Measurements from ENCODE around the gene SH3BP2. TPM values are rescaled to one million over a fixed set of nuclear protein-coding genes. Genes with fewer than 3 reads are reported as not detected.

Gene SH3BP2
- polyA plus RNA-seq, 1 donor (not counting 4 experiments of a cell fraction or from before 2014, with no cell fraction given): 11.2 TPM

GRCh38 chr4:2808001-2808400, 15.1 kb downstream of the SH3BP2 start:
- H3K9me1 ChIP-seq (ENCODE audit: control insufficient read depth, extremely low read depth, insufficient read depth, low read length): no peaks in the 10 kb centered on the region
- no peaks in the 10 kb centered on the region for H4K20me1 ChIP-seq (ENCODE audit: control insufficient read depth, extremely low read depth, insufficient read depth, low read length)
- TF ChIP-seq EZH2 (IDR thresholded peaks at IDR 0.05; ENCODE audit: low read length) (no peak), CTCF (optimal IDR thresholded peaks at IDR 0.05 in 1 of 3, IDR thresholded peaks at IDR 0.05 in 1 of 3, conservative IDR thresholded peaks at IDR 0.05 in 1 of 3; ENCODE audit: extremely low read depth in 1 of 3, insufficient read depth in 2 of 3, low read length in 3 of 3) (no peak)
- no peak overlapping the region for H3K9ac ChIP-seq (ENCODE audit: control insufficient read depth, extremely low read depth, insufficient read depth, low read length)
- H3K4me1 ChIP-seq (ENCODE audit: control insufficient read depth, extremely low read depth, insufficient read depth, low read length): peaks cover 17% of the 10 kb centered on the region
- no peaks in the 10 kb centered on the region for H3K27me3 ChIP-seq (ENCODE audit: control insufficient read depth, extremely low read depth, insufficient read depth, low read length)
- H3K27ac ChIP-seq (ENCODE audit: control insufficient read depth, insufficient read depth, low read length): no peak overlapping the region
- no peaks in the 10 kb centered on the region for H3K9me3 ChIP-seq (ENCODE audit: control insufficient read depth, low read depth, low read length)
- no peak overlapping the region for H3K4me2 ChIP-seq (ENCODE audit: control insufficient read depth, extremely low read depth, insufficient read depth, low read depth, low read length)
- H3K36me3 ChIP-seq (ENCODE audit: control insufficient read depth in 2 of 2, extremely low read depth in 1 of 2, insufficient read depth in 2 of 2, low read length in 2 of 2): peaks cover 0 to 1% of the 10 kb centered on the region in 2 experiments
- no peak overlapping the region for H3K4me3 ChIP-seq (ENCODE audit: control insufficient read depth in 2 of 3, extremely low read depth in 1 of 3, insufficient read depth in 2 of 3, low read depth in 1 of 3, low read length in 3 of 3)
- no peak for FAIRE-seq
- no peak overlapping the region for H2AFZ ChIP-seq (ENCODE audit: control insufficient read depth, low read length)
- no peak for DNase-seq (ENCODE audit: low read depth, low spot score)
- dilution Hi-C loops (cut with MboI; ENCODE audit: extremely low pct_ligation_motif_present, low sequenced_read_pairs): no loop called here
- no peaks in the 10 kb centered on the region for H3K79me2 ChIP-seq (ENCODE audit: control insufficient read depth, insufficient read depth, low read length)

GRCh38 chr4:2809610-2810180, 16.8 kb downstream of the SH3BP2 start:
- no peak for FAIRE-seq
- no peak for DNase-seq (ENCODE audit: low read depth, low spot score)
- H3K9me3 ChIP-seq (ENCODE audit: control insufficient read depth, low read depth, low read length): no peaks in the 10 kb centered on the region
- H4K20me1 ChIP-seq (ENCODE audit: control insufficient read depth, extremely low read depth, insufficient read depth, low read length): no peaks in the 10 kb centered on the region
- peaks cover 14% of the 10 kb centered on the region for H3K4me1 ChIP-seq (ENCODE audit: control insufficient read depth, extremely low read depth, insufficient read depth, low read length)
- H3K9me1 ChIP-seq (ENCODE audit: control insufficient read depth, extremely low read depth, insufficient read depth, low read length): no peaks in the 10 kb centered on the region
- no peaks in the 10 kb centered on the region for H3K79me2 ChIP-seq (ENCODE audit: control insufficient read depth, insufficient read depth, low read length)
- no peak overlapping the region for H3K4me2 ChIP-seq (ENCODE audit: control insufficient read depth, extremely low read depth, insufficient read depth, low read depth, low read length)
- dilution Hi-C loops (cut with MboI; ENCODE audit: extremely low pct_ligation_motif_present, low sequenced_read_pairs): no loop called here
- H3K27ac ChIP-seq (ENCODE audit: control insufficient read depth, insufficient read depth, low read length): no peak overlapping the region
- H3K9ac ChIP-seq (ENCODE audit: control insufficient read depth, extremely low read depth, insufficient read depth, low read length): no peak overlapping the region
- no peak for TF ChIP-seq EZH2 (IDR thresholded peaks at IDR 0.05; ENCODE audit: low read length)
- no peak for TF ChIP-seq CTCF (optimal IDR thresholded peaks at IDR 0.05 in 1 of 3, IDR thresholded peaks at IDR 0.05 in 1 of 3, conservative IDR thresholded peaks at IDR 0.05 in 1 of 3; ENCODE audit: extremely low read depth in 1 of 3, insufficient read depth in 2 of 3, low read length in 3 of 3)
- no peaks in the 10 kb centered on the region for H3K27me3 ChIP-seq (ENCODE audit: control insufficient read depth, extremely low read depth, insufficient read depth, low read length)
- H2AFZ ChIP-seq (ENCODE audit: control insufficient read depth, low read length): no peak overlapping the region
- H3K36me3 ChIP-seq (ENCODE audit: control insufficient read depth in 2 of 2, extremely low read depth in 1 of 2, insufficient read depth in 2 of 2, low read length in 2 of 2): peaks cover 0 to 1% of the 10 kb centered on the region in 2 experiments
- no peak overlapping the region for H3K4me3 ChIP-seq (ENCODE audit: control insufficient read depth in 2 of 3, extremely low read depth in 1 of 3, insufficient read depth in 2 of 3, low read depth in 1 of 3, low read length in 3 of 3)

Data from keratinocyte (primary cell).